Posterior cingulate gyrus (tissue), 11 donors: Measurements from ENCODE around the gene TMEM51.

Experiments used
- DNase-seq, 10 donors: peaks; one replicate each; pipeline versions ENCODE4 v3.0.0 to v3.0.0-alpha.2; 2020 to 2021; ENCODE audit warnings: mixed read lengths in 3 of 10
- intact Hi-C: fragments of 100-400 bp; cut with DNase I; formaldehyde crosslinking; loops from one replicate; pipeline ENCODE4 v1.15.1; 2023

The TMEM51 gene

DNA sequence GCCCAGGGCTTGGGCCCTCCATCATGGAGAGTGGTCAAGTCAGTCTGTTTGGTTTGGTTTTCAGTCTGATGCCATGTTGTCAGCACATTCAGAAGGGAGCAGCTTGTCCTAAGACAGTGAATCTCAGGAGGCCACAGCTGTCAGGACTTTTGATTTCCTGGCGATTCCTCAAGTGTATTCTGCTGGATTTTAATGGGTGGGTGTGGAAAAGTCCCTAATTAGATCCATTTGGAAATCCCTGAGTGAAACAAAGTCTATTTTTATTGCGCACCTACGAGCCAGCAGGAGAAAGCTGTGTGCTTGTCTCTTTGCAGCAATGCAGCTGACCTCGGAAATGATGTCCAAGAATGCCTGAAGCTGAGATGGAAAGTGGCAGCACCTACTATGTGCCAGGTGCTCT is 71.9 kb downstream of the TMEM51 start:
- no peak for DNase-seq
- intact Hi-C loops = no loop called here

DNA sequence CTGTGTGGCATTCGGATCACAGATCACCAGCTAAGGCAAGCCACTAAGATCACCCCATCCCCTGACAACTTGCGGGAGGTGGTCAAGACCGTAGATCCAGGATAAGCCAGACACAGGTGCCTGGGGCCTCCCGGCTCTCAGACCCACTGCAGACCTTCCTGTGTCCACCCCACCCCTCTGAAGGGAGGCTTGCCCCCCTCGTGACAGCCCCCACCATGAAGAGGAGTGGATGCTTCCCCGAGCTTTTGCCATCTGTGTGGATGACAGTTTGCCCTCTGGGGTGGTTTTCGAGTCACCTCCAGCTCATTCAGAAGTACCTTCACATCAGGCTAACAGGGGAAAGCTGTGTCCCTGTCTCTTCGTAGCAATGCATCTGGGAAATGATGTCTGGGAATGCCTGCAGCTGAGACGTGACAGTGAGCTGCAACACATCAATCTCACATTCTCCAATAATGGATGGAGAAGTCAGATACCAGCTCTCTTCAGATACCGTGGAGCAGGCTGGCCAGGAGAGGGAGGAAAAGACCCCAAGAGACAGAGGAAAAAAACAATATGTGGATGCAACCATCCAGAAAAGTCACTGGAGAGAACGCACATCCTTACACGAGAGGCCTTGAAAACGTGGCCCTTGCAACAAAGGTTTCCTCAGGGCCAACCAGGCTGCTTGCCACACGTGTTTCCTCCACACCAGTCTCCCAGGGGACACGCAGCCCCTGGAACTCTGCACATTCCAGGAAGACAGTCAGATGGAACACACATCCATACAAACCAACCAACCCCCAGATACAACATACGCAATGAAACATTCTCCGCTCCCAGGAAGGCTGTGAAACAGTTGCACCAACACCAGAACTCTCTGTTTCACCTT is 73.1 kb downstream of the TMEM51 start:
- DNase-seq = no peak
- intact Hi-C loops = no loop called here

DNA sequence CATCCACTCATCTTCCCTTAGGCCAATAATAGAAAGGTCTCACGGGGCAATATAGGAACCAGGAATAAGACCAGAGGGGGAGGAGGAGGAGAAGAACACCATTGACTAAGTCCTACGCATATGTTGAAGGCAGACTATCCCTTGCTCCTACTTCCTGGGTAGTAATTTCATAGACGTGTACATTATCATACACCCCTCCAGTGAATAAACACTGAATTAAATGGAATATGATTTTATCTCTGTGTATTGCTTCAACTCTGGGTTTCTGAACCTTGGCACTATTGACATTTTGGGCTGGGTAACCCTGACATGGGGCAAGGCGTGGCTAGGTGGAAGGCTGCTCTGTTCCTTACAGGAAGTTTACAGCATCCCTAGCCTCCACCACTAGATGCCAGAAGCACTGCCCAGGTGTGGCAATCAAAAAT is 76.2 kb downstream of the TMEM51 start:
- no peak for DNase-seq
- intact Hi-C loops = no loop called here

DNA sequence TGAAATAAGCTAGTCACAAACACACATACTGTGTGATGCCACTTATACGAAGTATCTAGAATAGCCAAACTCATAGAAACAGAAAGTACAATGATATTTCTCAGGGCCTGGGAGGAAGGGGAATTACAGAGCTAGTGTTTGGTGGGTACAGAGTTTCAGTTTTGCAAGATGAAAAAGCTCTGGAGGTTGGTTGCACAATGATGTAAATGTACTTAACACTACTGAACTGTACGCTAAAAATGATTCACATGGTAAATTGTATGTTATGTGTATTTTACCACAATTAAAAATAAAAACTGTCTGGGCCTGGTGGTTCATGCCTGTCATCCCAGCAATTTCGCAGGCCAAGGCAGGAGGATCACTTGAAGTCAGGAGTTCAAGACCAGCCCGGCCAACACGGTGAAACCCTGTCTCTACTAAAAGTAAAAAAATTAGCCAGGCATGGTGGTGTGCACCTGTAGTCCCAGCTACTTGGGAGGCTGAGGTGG is 78.2 kb downstream of the TMEM51 start:
- no peak for DNase-seq
- intact Hi-C loops = no loop called here

DNA sequence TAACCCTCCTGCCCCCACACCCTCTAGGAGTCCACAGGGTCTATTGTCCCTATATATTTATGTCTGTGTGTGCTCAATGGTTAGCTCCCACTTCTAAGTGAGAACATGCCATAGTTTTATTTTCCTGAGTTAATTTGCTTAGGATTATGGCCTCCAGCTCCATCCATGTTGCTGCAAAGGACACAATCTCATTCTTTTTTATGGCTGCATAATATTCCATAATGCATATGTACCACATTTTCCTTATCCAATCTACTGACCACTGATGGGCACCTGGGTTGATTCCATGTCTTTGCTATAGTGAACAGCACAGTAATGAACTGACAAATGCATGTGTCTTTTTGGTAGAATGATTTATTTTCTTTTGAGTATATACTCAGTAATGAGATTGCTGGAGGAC is 80.1 kb downstream of the TMEM51 start:
- no peak for DNase-seq
- intact Hi-C loops = no loop called here

DNA sequence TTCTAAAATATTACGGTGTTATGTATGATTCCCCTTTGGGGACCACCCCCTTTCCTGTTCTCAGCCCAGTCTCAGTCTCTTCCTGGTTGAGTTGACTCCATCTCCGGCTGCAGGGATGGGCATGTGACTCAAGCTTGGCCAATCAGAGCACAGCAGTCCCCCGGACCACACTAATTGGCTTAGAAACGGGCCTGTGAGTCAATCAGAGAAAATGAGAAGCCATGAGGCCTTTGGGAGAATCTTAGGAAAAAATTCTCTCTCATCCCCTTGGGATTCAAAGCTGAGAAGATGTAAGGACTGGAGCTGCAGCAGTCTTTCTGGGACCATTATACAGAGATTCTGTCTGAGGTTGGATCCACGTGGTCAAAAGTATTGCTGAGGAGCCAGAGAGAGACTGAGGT is 82.8 kb downstream of the TMEM51 start:
- DNase-seq = peak in 2 of 10 donors; percentile 34 to 84
- intact Hi-C loops = no loop called here

DNA sequence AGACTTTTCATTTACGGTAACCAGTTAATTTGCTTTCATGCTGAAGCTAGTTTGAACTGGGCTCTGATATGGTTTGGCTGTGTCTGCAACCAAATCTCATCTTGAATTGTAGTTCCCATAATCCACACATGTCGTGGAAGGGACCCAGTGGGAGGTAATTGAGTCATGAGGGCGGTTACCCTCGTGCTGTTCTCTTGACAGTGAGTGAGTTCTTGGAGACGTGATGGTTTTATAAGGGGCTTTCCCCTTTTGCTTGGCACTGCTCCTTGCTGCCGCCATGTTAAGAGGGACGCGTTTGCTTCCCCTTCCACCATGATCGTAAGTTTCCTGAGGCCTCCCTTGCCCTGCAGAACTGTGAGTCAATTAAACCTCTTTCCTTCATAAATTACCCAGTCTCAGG is 83.2 kb downstream of the TMEM51 start:
- DNase-seq = no peak
- intact Hi-C loops = no loop called here

DNA sequence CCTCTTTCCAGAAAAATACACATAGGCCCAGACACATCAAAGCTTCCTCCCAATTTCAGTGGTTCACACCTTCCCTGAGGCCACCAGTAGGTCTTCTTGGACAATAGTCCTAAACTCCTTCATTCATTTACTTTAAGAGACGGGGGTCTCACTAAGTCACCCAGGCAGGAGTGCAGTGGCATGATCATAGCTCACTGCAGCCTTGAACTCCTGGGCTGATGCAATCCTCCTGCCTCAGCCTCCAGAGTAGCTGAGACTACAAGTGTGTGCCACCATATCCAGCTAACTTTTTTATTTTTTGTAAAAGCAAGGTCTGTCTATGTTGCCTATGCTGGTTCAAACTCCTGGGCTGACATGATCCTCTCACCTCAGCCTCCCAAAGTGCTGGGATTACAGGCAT is 85.2 kb downstream of the TMEM51 start:
- no peak for DNase-seq
- intact Hi-C loops = no loop called here

DNA sequence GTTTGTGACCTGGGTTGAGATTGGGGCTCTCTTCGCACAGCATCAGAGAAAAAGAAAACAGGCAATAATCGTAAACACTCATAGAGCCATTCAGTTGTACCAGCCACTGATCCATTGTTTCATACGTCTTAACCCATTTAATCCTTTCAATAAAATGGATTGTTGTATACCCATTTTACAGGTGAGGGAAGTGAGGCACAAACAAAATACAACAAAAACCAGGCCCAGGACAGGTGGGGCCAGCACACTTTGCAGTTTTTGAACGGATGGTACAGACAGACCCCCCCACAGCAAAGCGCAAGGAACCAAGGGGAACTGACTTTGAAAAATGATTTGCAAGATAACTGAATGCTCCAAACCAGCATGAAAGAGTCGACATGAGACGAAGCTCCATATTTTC is 89.2 kb downstream of the TMEM51 start:
- DNase-seq = no peak

DNA sequence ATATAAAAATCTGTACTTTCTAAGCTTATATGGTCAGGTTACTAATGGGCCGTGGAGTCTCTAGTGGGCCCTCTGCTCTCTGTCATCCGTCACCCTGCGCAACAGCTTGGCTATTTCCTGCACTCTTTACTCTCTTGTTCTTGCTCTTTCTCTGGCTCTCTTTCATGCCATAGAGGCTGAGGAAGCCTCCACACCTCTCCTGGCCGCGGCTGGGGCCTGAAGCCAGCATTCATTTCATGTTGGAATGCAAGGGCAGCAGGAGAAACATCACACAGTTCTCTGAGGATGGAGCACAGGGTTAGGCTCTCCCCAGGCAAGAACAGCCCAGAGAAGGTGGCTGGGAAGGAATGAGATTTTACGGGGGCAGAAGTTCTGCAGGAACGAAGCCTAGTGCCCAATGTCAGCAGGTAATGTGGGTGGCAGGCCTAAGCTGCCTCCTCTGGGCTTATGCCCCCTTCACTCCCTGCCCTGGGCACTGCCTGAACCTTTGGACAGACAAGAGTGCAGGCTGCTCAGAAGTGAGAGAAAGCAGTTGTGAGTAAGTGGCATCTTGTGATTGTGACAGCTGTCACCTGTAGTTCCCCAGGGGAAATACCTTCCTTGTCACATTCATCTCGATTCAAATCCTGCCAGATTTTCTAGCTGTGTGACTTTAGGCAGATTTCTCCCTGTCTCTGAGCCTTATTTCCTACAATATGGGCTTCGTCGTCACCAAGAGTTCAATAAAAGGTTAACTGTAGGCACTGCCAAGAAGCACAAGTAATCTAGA is 89.9 kb downstream of the TMEM51 start:
- no peak for DNase-seq
- intact Hi-C loops = no loop called here

More for the DNA sequence above, 89.2 kb downstream of the TMEM51 start:
- intact Hi-C loops = no loop called here

DNA sequence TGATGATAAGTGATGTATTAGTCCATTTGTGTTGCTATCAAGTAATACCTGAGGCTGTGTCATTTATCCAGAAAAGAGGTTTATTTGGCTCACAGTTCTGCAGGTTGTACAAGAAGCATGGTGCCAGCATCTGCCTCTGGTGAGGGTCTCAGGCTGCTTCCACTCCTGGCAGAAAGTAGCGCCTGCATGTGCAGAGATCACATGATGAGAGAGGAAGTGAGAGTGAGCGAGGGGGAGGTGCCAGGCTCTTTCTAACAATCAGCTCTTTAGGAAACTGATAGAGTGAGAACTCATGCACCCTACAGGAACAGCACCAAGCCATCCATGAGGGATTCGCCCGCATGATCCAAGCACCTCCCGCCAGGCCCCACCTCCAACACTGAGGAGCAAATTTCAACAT is 91.3 kb downstream of the TMEM51 start:
- intact Hi-C loops = no loop called here
- no peak for DNase-seq

DNA sequence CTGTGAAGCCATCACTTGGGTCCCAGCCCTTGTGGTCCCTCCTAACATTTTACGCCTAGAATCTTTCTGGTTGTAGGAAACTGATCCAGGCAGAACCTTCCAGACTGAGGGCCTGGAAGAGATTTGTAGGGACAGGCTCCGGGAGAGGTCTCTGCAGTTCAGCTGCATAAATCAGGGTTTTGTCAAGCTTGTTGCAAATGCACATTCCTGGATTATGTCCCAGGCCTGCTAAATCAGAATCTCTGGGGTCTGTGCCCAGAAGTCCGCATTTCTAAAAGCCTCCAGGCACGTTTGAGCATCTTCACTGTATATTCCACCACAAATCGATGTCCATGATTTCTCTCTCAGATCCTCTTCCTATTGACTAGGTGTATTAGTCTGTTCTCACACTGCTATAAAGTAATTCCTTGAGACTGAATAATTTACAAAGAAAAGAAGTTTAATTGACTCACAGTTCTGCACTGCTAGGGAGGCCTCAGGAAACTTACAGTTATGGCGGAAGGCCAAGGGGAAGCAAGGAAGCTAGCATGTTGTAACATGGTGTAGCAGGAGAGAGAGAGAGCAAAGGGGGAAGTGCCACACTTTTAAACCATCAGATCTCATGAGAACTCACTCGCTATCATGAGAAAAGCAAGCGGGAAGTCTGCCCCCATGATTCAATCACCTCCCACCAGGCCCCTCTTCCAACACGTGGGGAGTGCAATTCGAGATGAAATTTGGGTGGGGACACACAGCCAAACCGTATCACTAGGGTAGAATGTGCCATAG is 92.2 kb downstream of the TMEM51 start:
- DNase-seq = no peak
- intact Hi-C loops = no loop called here

DNA sequence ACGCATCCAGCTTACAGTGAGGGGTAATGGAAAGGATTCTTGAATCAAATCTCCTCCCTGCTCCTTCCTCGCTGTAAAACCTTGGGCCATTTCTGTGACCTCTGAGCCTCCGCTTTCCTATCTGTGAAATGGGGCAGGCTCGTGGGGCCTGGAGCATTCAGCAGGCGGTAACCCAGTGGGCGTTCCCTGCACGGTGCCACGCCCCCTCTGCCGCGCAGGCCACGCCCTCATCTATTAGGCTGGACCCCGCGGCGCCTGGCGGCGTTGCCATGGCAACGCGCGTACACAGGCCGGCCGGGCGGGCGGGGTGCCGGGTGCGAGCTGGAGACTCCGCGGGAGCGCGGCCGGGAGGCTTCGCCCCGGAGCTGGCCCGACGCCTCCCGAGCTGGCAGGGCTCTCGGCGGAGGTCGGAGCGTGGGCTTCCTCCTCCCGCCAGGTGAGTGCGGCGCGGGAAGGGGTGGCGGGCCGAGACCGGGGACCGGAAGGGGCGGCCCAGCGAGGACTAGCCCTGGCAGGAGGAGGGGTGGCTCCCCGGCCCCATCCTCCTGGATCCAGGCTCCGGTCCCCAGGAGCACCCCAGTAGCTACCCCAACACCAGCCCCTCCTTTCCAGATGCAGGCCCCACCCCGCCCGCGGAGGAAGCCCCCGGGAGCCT is 93.5 kb downstream of the TMEM51 start, which contains the start of gene FHAD1:
Gene FHAD1, plus strand, starts transcription at position 264 of the 655 bp plus-strand sequence. CDS start 4,562 bp downstream, outside the sequence.
- intact Hi-C loops = no loop called here
- peak in 4 of 10 donors; percentile 29 to 83 (median 60) for DNase-seq

DNA sequence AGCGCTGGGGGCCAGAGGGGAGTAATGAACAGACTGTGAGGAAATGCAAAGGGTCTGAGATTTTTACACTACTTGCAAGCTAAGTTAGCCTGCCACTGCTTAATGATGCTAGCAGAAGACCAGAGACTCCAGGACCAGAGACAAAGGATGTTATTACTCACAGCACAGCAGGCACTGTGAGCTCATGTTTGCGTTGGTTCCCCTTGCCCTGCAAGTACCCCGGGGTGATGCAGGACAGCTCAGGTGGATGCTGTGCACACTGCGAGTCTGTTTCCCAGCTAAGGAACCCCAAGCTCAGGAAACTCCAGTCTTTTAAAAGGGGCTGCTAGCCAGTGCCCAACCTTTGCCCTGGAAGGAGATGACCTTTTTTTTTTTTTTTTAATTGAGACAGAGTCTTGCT is 94.7 kb downstream of the TMEM51 start:
- intact Hi-C loops = no loop called here
- DNase-seq = no peak

DNA sequence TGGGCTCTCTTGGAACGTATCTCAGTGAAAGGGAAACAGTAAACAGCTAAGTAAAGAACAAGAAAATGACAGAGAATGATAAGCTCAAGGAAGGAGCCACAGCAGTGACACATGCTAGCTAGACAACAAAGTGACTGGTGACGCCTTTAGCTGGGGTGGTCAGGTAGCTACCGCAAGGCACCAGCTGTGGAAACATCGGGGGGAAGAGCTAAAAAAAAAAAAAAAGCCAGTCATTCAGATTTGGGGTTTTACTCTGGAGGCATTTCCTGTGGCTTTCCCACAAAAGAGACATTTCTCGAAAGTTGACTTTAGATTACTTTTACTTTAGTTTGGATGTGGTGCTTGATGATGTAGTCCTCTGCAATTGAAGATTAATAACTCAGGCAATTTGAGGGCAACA is 95.5 kb downstream of the TMEM51 start:
- DNase-seq = no peak
- intact Hi-C loops = no loop called here

DNA sequence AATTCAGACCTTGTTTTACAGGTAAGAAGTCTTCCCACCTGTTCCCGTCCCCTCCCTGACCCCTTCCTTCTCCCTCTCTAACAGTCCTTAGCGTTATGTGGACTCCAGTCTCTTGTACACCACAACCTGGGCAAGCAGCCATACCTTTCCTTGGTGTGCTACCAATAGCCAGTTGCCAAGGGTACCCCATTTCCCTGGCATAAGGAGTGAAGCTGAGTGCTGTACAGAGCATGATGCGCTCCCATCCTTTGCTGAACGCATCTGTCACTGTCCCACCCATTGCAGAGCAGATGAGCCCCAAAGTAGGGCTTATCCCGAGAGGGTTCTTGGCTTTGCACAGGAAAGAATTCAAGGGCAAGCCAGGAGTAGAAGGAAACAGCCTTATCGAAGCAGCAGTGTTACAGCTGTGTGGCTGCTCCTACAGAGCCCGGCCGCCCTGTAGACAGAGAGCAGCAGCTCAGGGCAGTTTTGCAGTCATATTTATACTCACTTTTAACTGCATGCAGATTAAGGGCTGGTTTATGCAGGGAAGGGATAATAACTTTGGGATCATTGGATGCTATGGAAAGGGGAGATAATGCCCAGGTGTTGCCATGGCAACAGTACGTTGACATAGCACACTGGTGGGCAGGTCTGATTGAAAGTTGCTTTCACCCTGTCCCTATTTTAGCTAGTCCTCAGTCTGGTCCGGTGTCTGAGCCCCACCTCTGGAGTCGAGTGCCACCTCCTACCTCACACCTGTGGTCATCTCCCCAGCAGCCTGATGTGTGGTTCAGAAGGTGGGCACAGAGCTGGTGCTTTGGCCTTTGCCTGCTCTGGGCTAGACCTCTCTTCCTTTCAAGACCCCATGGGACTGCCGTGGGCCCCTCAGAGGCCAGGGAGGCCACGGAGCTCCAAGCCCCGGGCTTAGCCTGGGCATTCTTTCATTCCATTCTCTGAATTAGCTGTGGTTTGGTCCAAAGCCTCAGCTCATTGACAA is 98.6 kb downstream of the TMEM51 start:
- intact Hi-C loops = no loop called here
- DNase-seq = no peak

DNA sequence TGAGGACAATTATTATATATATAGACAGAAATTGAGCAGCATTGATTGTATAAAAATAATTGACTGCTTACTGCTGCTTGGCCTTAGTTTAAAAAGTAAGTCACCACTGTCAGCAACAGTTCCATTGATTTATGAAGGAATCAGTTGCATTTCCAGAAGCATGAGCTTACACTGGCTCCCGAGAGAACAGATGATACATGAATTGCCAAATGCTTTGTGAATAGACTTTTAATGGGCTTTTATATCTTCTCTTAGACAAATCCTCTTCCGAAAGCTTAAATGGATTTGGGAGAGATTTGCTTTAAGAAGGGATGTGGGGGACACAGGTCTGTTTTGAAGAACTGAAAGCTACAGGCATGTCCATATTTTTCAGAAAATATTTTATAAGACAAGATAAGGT is 101.0 kb downstream of the TMEM51 start:
- intact Hi-C loops = no loop called here
- no peak for DNase-seq

DNA sequence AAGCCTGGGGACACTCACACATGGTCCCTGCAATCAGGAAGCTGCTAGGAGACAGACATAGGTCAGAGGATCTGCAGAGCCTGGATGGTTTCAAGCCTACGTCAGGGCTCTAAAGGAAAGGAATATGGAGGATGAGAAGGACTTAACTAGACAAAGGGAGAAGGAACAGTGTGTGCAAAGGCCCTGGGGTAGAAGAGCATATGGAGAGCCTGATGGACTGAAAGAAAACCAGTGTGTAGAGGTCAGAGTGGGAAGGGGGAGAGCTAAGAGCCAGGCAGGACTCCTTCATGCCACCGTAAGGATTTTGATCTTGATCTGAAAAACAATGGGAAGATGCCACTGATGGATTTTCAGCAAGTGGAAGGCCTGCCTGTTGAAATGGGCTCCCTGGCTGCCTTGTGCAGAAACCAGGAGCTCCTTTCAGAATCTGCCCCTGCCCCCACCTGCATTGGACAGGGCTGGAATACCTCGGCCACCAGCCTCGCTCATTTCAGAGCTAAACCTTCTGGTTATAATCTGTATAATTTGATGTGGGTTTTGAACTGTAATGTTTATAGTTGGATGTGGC is 102.1 kb downstream of the TMEM51 start:
- intact Hi-C loops = no loop called here
- DNase-seq = no peak

DNA sequence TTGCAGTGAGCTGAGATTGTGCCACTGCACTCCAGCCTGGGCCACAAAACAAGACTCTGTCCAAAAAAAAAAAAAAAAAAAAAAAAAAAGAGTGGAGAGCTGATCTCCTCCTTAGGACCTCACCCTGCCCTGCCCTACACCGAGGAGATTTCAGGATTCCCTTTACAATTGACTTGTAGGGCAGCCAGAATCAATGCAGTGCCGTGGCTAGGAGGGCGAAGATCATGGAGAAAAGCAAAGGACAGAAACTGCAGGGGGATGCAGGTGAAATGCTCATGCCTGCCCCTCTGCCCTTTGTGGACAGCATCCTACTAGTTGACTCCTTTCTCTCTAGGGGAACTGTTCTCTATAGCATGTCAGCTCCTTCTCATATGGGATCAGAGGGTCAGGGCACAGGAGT is 103.0 kb downstream of the TMEM51 start:
- no peak for DNase-seq
- intact Hi-C loops = no loop called here
